Measurements from ENCODE around the gene SLC17A5. TPM values are rescaled to one million over a fixed set of nuclear protein-coding genes. Genes with fewer than 3 reads are reported as not detected.

SLC17A5 gene
- total and polyA plus RNA-seq, 9 of the 15 experiments (the other 6 are each of a cell fraction or from before 2014, with no cell fraction given): 1.3 to 7.2 (median 3.4) TPM

DNA sequence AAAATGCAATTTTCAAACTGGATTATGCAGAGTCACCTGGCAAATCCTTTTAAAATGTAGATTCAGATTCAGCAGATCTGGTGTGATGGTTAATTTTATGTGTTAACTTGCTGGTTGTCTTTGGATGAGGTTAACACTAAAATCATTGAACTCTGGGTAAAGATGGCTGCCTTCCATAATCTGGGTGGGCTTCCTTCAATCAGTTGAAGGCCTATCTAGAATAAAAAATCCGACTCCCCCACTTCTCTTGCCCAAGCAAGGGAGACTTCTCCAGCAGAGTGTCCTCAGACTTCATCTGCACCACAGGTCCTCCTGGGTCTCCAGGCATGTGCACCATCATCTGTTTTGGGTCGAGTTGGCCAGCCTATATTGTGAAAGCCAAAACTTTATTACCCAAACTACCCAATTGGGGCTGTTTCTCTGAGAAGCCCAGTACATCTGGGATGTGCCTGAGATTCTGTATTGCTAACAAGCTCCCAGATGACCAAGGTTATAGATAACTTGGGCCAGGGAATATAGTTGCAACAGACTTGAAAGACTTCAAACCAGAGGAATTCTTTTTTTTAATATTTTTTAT is 1.6 kb upstream of the SLC17A5 start:
- Histone ChIP-seq H3K4me2 (ENCODE audit: insufficient read depth, low read length) (peak overlapping the region; percentile 93), H3K27me3 (ENCODE audit: control insufficient read depth in 2 of 2, insufficient read depth in 2 of 2, low read length in 2 of 2) (no peaks in the 10 kb centered on the region), H3K9me1 (ENCODE audit: control insufficient read depth, insufficient read depth, low read length) (no peaks in the 10 kb centered on the region), H3K9me3 (replicated peaks; ENCODE audit: control insufficient read depth, insufficient read depth, low read depth, low read length) (no peaks in the 10 kb centered on the region), H2AFZ (ENCODE audit: low read depth, low read length) (peak overlapping the region; percentile 99; the same call in 1 of the 2 replicates), H3K36me3 (ENCODE audit: control insufficient read depth, insufficient read depth, low read length) (no peaks in the 10 kb centered on the region), H3K4me3 (no peak overlapping the region), H3K27ac (ENCODE audit: extremely low read depth, low read depth, low read length) (no peak overlapping the region), H3K79me2 (ENCODE audit: control insufficient read depth, insufficient read depth, low read length) (peaks cover 16% of the 10 kb centered on the region; the same call in 2 of the 3 replicates), H3K4me1 (replicated peaks in 1 of 2; ENCODE audit: control insufficient read depth in 2 of 2, insufficient read depth in 2 of 2, low read length in 2 of 2) (peaks cover 5 to 10% of the 10 kb centered on the region in 2 experiments; a peak in 3 of 5 replicates), H3K9ac (ENCODE audit: insufficient read depth in 1 of 2, low read depth in 2 of 2, low read length in 2 of 2) (peak overlapping the region in 1 of 2 experiments; percentile 87; a peak in 1 of 4 replicates), H4K20me1 (replicated peaks; ENCODE audit: control insufficient read depth, insufficient read depth, low read length) (no peaks in the 10 kb centered on the region)
- intact Hi-C loops (cut with micrococcal nuclease): loop anchor here (2.0 kb wide), 1 partner anchor 141 kb away; no protein-coding TSS in a partner anchor
- FAIRE-seq (no peak), ATAC-seq (no peak), DNase-seq (ENCODE audit: extremely low read depth in 1 of 4, low spot score in 3 of 4) (no peak)
- ChIA-PET CTCF (ENCODE audit: low intra/inter-chr PET ratio) (no interaction called here), POLR2A (interaction anchor here (0.7 to 4.1 kb wide), 5 partner anchors 8 to 194 kb away, joined by 3 to 91 read pairs (median 4); partner anchors contain the start of genes EEF1A1 and MTO1)
- 36% methylated on average over 2 of the region's 2 CpGs for WGBS (ENCODE audit: insufficient coverage, low coverage, missing lambda C conversion rate)
- no TSS peak for BruUV-seq (replicated peaks)
- in situ Hi-C loops (cut with MboI): no loop called here
- TF ChIP-seq, protein P1, sequence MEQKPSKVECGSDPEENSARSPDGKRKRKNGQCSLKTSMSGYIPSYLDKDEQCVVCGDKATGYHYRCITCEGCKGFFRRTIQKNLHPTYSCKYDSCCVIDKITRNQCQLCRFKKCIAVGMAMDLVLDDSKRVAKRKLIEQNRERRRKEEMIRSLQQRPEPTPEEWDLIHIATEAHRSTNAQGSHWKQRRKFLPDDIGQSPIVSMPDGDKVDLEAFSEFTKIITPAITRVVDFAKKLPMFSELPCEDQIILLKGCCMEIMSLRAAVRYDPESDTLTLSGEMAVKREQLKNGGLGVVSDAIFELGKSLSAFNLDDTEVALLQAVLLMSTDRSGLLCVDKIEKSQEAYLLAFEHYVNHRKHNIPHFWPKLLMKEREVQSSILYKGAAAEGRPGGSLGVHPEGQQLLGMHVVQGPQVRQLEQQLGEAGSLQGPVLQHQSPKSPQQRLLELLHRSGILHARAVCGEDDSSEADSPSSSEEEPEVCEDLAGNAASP (IDR thresholded peaks at IDR 0.05): no peak
- TF ChIP-seq, protein P2, sequence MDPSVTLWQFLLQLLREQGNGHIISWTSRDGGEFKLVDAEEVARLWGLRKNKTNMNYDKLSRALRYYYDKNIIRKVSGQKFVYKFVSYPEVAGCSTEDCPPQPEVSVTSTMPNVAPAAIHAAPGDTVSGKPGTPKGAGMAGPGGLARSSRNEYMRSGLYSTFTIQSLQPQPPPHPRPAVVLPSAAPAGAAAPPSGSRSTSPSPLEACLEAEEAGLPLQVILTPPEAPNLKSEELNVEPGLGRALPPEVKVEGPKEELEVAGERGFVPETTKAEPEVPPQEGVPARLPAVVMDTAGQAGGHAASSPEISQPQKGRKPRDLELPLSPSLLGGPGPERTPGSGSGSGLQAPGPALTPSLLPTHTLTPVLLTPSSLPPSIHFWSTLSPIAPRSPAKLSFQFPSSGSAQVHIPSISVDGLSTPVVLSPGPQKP (CRISPR knock-in tag; IDR thresholded peaks at IDR 0.05): no peak
- TF ChIP-seq PCBP2 (IDR thresholded peaks at IDR 0.05; ENCODE audit: low read depth, low read length, poor library complexity, severe bottlenecking) (no peak), RBM39 (optimal IDR thresholded peaks at IDR 0.05; ENCODE audit: low read depth, low read length) (no peak), GATA2 (CRISPR knock-in tag; IDR thresholded peaks at IDR 0.05) (no peak), ZZZ3 (IDR thresholded peaks at IDR 0.05) (no peak), SMAD2 (IDR thresholded peaks at IDR 0.05; ENCODE audit: low read depth, low read length) (no peak), NR1H2 (CRISPR knock-in tag; IDR thresholded peaks at IDR 0.05) (no peak), NFE2 (IDR thresholded peaks at IDR 0.05; ENCODE audit: low read depth) (no peak), ZNF134 (CRISPR knock-in tag; conservative IDR thresholded peaks at IDR 0.05) (peak; percentile 81), GTF2F1 (IDR thresholded peaks at IDR 0.05; ENCODE audit: low read depth, low read length) (no peak)
- TF ChIP-seq, protein P3, sequence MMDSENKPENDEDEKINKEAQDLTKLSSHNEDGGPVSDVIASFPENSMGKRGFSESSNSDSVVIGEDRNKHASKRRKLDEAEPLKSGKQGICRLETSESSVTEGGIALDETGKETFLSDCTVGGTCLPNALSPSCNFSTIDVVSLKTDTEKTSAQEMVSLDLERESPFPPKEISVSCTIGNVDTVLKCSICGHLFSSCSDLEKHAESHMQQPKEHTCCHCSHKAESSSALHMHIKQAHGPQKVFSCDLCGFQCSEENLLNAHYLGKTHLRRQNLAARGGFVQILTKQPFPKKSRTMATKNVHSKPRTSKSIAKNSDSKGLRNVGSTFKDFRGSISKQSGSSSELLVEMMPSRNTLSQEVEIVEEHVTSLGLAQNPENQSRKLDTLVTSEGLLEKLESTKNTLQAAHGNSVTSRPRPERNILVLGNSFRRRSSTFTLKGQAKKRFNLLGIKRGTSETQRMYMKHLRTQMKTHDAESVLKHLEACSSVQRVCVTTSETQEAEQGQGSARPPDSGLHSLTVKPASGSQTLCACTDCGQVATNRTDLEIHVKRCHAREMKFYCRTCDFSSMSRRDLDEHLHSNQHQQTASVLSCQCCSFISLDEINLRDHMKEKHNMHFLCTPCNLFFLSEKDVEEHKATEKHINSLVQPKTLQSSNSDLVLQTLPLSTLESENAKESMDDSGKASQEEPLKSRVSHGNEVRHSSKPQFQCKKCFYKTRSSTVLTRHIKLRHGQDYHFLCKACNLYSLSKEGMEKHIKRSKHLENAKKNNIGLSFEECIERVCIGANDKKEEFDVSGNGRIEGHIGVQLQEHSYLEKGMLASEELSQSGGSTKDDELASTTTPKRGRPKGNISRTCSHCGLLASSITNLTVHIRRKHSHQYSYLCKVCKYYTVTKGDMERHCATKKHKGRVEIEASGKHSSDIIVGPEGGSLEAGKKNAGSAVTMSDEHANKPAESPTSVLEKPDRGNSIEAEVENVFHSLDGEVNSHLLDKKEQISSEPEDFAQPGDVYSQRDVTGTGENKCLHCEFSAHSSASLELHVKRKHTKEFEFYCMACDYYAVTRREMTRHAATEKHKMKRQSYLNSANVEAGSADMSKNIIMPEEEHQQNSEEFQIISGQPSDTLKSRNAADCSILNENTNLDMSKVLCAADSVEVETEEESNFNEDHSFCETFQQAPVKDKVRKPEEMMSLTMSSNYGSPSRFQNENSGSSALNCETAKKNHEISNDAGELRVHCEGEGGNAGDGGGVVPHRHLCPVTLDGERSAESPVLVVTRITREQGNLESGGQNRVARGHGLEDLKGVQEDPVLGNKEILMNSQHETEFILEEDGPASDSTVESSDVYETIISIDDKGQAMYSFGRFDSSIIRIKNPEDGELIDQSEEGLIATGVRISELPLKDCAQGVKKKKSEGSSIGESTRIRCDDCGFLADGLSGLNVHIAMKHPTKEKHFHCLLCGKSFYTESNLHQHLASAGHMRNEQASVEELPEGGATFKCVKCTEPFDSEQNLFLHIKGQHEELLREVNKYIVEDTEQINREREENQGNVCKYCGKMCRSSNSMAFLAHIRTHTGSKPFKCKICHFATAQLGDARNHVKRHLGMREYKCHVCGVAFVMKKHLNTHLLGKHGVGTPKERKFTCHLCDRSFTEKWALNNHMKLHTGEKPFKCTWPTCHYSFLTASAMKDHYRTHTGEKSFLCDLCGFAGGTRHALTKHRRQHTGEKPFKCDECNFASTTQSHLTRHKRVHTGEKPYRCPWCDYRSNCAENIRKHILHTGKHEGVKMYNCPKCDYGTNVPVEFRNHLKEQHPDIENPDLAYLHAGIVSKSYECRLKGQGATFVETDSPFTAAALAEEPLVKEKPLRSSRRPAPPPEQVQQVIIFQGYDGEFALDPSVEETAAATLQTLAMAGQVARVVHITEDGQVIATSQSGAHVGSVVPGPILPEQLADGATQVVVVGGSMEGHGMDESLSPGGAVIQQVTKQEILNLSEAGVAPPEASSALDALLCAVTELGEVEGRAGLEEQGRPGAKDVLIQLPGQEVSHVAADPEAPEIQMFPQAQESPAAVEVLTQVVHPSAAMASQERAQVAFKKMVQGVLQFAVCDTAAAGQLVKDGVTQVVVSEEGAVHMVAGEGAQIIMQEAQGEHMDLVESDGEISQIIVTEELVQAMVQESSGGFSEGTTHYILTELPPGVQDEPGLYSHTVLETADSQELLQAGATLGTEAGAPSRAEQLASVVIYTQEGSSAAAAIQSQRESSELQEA (IDR thresholded peaks at IDR 0.05; ENCODE audit: low read depth): no peak

All from K562 (cell line).